ENCODE measurements around the gene UNC5A.

The UNC5A gene

DNA sequence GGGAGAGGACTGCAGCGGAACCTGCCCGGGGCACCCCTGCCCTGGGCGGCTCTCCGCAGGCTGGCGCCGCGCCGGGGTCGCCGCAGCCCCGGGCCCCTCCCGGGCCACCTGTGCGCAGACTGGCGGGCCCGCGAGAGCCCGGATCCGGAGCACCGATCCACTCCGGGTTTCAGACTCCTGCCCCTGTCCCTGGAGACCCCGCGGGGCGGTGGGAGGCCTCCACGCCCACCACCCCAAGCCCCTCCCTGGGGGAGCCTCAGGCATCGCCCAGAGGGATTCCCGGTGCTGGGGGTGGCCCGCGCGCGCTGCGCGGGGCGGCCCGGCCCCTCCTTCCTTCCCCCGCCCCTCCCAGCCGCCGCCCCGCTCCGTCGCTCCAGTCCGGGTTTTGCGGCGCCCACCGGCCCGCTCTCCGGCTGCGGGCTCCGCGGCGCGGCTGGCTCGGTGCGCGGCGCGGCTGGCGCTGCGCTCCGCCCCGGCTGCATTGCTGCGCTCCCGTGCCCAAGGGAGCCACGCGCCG, at the start of gene UNC5A:
UNC5A (plus strand) TSS at position 479 of the 517 bp plus-strand sequence. CDS start 192 bp downstream, outside the sequence.
- Histone ChIP-seq H3K4me3 (ENCODE audit: low read depth in 1 of 2, low read length in 1 of 2) (no peak within 1 kb of the TSS), H3K4me1 (ENCODE audit: control insufficient read depth in 1 of 2, insufficient read depth in 1 of 2, low read depth in 1 of 2, low read length in 1 of 2) (no peaks in the 10 kb centered on the region), H3K27me3 (peaks cover 95% of the 10 kb centered on the region)

DNA sequence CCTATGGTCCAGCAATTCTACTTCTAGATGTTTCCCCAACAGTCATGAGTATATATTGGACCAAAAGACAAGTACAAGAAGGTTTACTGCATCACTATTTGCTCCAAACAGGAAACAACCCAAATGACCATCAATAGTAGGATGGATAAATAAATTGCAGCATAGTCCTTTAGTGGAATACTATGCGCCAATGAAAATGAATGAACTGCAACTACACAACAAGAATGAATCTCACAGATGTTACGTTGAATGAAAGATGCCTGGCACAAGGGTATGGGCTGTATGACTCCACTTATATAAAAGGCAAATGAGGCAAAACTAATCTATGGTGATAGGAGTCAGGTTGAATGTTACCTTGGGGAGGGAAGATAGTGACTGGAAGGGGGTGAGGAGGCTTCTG, 48.6 kb upstream of the UNC5A start:
- no peaks in the 10 kb centered on the region for H3K9me3 ChIP-seq
- H3K27ac ChIP-seq = no peak overlapping the region
- peaks cover 85% of the 10 kb centered on the region for H3K27me3 ChIP-seq
- H3K4me1 ChIP-seq (ENCODE audit: control insufficient read depth in 1 of 2, insufficient read depth in 1 of 2, low read depth in 1 of 2, low read length in 1 of 2) = no peaks in the 10 kb centered on the region
- H3K36me3 ChIP-seq = no peaks in the 10 kb centered on the region
- TF ChIP-seq, protein P1, sequence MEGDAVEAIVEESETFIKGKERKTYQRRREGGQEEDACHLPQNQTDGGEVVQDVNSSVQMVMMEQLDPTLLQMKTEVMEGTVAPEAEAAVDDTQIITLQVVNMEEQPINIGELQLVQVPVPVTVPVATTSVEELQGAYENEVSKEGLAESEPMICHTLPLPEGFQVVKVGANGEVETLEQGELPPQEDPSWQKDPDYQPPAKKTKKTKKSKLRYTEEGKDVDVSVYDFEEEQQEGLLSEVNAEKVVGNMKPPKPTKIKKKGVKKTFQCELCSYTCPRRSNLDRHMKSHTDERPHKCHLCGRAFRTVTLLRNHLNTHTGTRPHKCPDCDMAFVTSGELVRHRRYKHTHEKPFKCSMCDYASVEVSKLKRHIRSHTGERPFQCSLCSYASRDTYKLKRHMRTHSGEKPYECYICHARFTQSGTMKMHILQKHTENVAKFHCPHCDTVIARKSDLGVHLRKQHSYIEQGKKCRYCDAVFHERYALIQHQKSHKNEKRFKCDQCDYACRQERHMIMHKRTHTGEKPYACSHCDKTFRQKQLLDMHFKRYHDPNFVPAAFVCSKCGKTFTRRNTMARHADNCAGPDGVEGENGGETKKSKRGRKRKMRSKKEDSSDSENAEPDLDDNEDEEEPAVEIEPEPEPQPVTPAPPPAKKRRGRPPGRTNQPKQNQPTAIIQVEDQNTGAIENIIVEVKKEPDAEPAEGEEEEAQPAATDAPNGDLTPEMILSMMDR (IDR thresholded peaks at IDR 0.05) = no peak
- no peak overlapping the region for H3K4me3 ChIP-seq (ENCODE audit: low read depth in 1 of 2, low read length in 1 of 2)

More for the DNA sequence above, at the start of gene UNC5A:
- H3K9me3 ChIP-seq = no peaks in the 10 kb centered on the region
- TF ChIP-seq, protein P1 (IDR thresholded peaks at IDR 0.05) = no peak
- no peak within 1 kb of the TSS for H3K27ac ChIP-seq
- H3K36me3 ChIP-seq = no peaks in the 10 kb centered on the region

DNA sequence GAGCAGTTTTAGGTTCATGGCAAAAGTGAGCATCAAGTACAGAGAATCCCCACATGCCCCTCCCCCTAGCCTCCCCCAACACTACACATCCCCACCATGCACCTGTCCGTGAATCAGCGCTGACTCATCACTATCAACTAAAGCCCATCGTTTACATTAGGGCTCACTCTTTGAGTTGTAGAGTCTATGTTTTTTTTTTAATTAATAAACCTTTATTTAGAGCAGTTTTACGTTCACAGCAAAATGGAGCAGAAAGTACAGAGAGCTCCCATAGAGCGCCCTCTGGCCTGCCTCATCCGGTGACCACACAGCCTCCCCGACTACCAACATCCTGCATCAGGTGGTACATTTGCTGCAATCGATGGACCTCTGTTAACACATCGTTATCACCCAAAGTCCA, 47.9 kb upstream of the UNC5A start:
- Histone ChIP-seq H3K27ac (no peak overlapping the region), H3K36me3 (no peaks in the 10 kb centered on the region), H3K27me3 (peaks cover 84% of the 10 kb centered on the region), H3K4me1 (ENCODE audit: control insufficient read depth in 1 of 2, insufficient read depth in 1 of 2, low read depth in 1 of 2, low read length in 1 of 2) (no peaks in the 10 kb centered on the region), H3K9me3 (no peaks in the 10 kb centered on the region), H3K4me3 (ENCODE audit: low read depth in 1 of 2, low read length in 1 of 2) (no peak overlapping the region)
- TF ChIP-seq, protein P1 (IDR thresholded peaks at IDR 0.05) = no peak

DNA sequence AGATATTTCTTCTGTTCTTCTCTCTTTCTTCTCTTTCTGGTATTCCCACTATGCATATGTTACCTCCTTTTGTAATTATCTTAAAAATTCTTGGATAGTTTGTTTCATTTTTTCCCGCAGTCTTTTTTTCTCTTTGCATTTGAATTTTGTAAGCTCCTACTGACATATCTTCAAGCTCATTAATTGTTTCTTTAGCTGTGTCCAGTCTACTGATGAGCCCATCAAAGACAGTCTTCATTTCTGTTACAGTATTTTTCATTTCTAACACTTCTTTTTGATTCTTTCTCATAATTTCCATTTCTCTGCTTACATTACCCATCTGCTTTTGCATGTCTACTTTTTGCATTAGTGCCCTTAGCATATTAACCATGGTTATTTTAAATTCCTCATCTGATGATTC, 44.7 kb upstream of the UNC5A start:
- Histone ChIP-seq H3K4me1 (ENCODE audit: control insufficient read depth in 1 of 2, insufficient read depth in 1 of 2, low read depth in 1 of 2, low read length in 1 of 2) (no peaks in the 10 kb centered on the region), H3K9me3 (no peaks in the 10 kb centered on the region), H3K27ac (no peak overlapping the region), H3K36me3 (no peaks in the 10 kb centered on the region), H3K27me3 (peaks cover 80% of the 10 kb centered on the region), H3K4me3 (ENCODE audit: low read depth in 1 of 2, low read length in 1 of 2) (no peak overlapping the region)
- TF ChIP-seq, protein P1 (IDR thresholded peaks at IDR 0.05) = no peak

DNA sequence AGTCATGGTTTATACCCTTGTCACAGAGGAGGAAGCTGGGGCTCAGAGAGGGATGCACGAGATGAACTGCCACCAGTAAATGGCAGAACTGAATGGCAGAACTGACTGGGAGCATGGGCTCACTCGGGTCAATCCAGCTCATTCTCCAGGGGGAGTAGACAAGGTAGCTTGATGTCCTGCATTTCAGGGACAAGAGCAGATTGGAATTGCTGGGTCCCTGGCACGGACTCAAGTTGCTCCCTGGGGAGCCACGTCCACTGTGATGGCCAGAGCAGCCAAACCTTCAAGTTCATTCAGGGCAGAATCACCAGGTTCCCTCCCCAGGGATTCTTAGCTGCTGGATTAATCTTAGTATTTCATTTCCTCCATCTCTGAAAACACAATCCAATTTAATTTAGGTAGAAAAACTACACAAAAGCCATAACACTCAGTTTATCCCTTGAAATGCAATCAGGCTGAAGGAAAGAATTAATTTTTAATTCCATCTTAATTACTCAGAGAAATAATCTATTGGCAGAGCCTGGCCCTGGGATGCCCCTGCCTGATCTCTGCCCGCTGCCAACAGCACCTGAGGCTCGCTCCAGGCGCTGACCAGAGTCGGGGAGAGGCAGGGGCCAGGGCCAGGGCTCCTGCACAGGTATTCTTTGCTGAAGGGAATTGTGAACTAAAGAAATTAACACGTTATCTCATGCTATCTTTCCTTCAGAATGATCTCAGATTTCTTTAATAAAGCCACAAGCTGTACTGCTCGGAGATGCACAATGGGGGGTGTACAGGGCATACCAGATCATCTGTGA, 42.0 kb upstream of the UNC5A start:
- TF ChIP-seq, protein P1 (IDR thresholded peaks at IDR 0.05) = no peak
- H3K27me3 ChIP-seq = peaks cover 60% of the 10 kb centered on the region
- no peaks in the 10 kb centered on the region for H3K36me3 ChIP-seq

More for the DNA sequence above, 42.0 kb upstream of the UNC5A start:
- Histone ChIP-seq H3K9me3 (no peaks in the 10 kb centered on the region), H3K4me3 (ENCODE audit: low read depth in 1 of 2, low read length in 1 of 2) (no peak overlapping the region), H3K4me1 (ENCODE audit: control insufficient read depth in 1 of 2, insufficient read depth in 1 of 2, low read depth in 1 of 2, low read length in 1 of 2) (no peaks in the 10 kb centered on the region), H3K27ac (no peak overlapping the region)

Measured in neutrophil (primary cell).